GM12878 (cell line): ENCODE measurements around the gene GPBP1L1.

ENCODE experiments used
- ATF3 ChIP-seq: IDR thresholded peaks from 2 replicates; pipeline ENCODE4 v1.6.1; 2011; ENCODE audit warnings: low read depth, mild to moderate bottlenecking, low read length, moderate library complexity, borderline replicate concordance; ENCODE audit errors: extremely low read depth
- ATF7 ChIP-seq: fragments of 450-650 bp; IDR thresholded peaks from 2 replicates; pipeline ENCODE4 v1.6.1; 2016; ENCODE audit warnings: low read depth, mild to moderate bottlenecking
- JUNB ChIP-seq: IDR thresholded peaks from 2 replicates; pipeline ENCODE4 v1.6.1; 2016; ENCODE audit warnings: antibody characterized with exemption, mild to moderate bottlenecking
- NR2C2 ChIP-seq: IDR thresholded peaks from 2 replicates; pipeline ENCODE4 v1.6.1; 2011; ENCODE audit warnings: borderline replicate concordance, low read depth; ENCODE audit not compliant: control insufficient read depth, insufficient read length

- TF ChIP-seq ATF7: no peak
- no peak for TF ChIP-seq ATF3
- no peak for TF ChIP-seq NR2C2
- TF ChIP-seq JUNB: no peak
Measured at GRCh38 chr1:45668526-45668925, 17.8 kb downstream of the GPBP1L1 start.
